IMR-90 (cell line): Measurements from ENCODE around the gene MCTP2. TPM values are rescaled to one million over a fixed set of nuclear protein-coding genes. Genes with fewer than 3 reads are reported as not detected.

Experiments
- ATAC-seq: fragments of 200-7000 bp; cut with Tn5 transposase; 2 replicates; pipeline ENCODE4 v1.9.1; 2020; ENCODE audit warnings: low read depth, mild to moderate bottlenecking, moderate library complexity
- BruUV-seq: library from RNA; stranded (reverse); fragments of 400-500 nt; replicated peaks from 2 replicates; lab custom pipeline; 2021; lab: Mats Ljungman, UMichigan
- CTCF ChIA-PET: fragments of 300-600 bp; formaldehyde crosslinking; extraction: SDS; loops from one replicate; lab custom pipeline; 2021; ENCODE audit warnings: antibody characterized with exemption; lab: Yijun Ruan, JAX
- POLR2A ChIA-PET: fragments of 300-600 bp; sonication (Branson Sonifier 250); formaldehyde crosslinking; loops from one replicate; lab custom pipeline; 2022; ENCODE audit warnings: antibody characterized with exemption; ENCODE audit not compliant: unreplicated experiment; lab: Charles Lee
- DNase-seq: peaks from one replicate; pipeline ENCODE4 v3.0.0; 2013
- H2AFZ ChIP-seq: replicated peaks from 2 replicates; pipeline ENCODE3; 2013; ENCODE audit warnings: low read length, mild to moderate bottlenecking; ENCODE audit not compliant: poor library complexity
- H2AK5ac ChIP-seq: 2 replicates; pipeline ENCODE4 v1.6.1; 2013; ENCODE audit warnings: low read depth, low read length, inconsistent platforms
- H2AK9ac ChIP-seq: replicated peaks from 2 replicates; pipeline ENCODE3; 2013; ENCODE audit warnings: mild to moderate bottlenecking, low read depth, low read length, moderate library complexity; ENCODE audit not compliant: poor library complexity
- H2BK120ac ChIP-seq: 2 replicates; pipeline ENCODE4 v1.6.1; 2013; ENCODE audit warnings: low read depth, low read length, inconsistent platforms
- H2BK15ac ChIP-seq: 3 replicates; pipeline ENCODE4 v1.6.1; 2013; ENCODE audit warnings: low read depth, low read length, inconsistent platforms
- H2BK20ac ChIP-seq: 2 replicates; pipeline ENCODE4 v1.6.1; 2013; ENCODE audit warnings: low read depth, mild to moderate bottlenecking, inconsistent platforms, low read length, moderate library complexity
- H2BK5ac ChIP-seq: 2 replicates; pipeline ENCODE4 v1.6.1; 2013; ENCODE audit warnings: mild to moderate bottlenecking, low read depth, low read length, inconsistent platforms; ENCODE audit not compliant: poor library complexity, severe bottlenecking
- H3K14ac ChIP-seq: replicated peaks from 2 replicates; pipeline ENCODE4 v1.6.1; 2013; ENCODE audit warnings: low read depth, low read length, inconsistent platforms
- H3K18ac ChIP-seq: 2 replicates; pipeline ENCODE4 v1.6.1; 2013; ENCODE audit warnings: low read depth, low read length, control low read depth
- H3K23ac ChIP-seq: 2 replicates; pipeline ENCODE4 v1.6.1; 2013; ENCODE audit warnings: low read depth, low read length, inconsistent platforms
- H3K27ac ChIP-seq: 2 replicates; pipeline ENCODE4 v1.5.1; 2013; ENCODE audit warnings: mild to moderate bottlenecking, control low read depth, low read length; ENCODE audit not compliant: insufficient read depth
- H3K27me3 ChIP-seq: 2 replicates; pipeline ENCODE4 v1.6.1; 2013; ENCODE audit warnings: low read length; ENCODE audit not compliant: control insufficient read depth, insufficient read depth
- H3K36me3 ChIP-seq: 2 replicates; pipeline ENCODE4 v1.6.1; 2013; ENCODE audit warnings: low read length, mixed read lengths; ENCODE audit not compliant: control insufficient read depth, insufficient read depth
- H3K4ac ChIP-seq: 2 replicates; pipeline ENCODE4 v1.6.1; 2013; ENCODE audit warnings: low read depth, low read length, inconsistent platforms
- H3K4me1 ChIP-seq: 2 replicates; pipeline ENCODE4 v1.6.1; 2013; ENCODE audit warnings: low read length, mixed read lengths; ENCODE audit not compliant: control insufficient read depth, insufficient read depth
- H3K4me2 ChIP-seq: 2 replicates; pipeline ENCODE4 v1.6.1; 2013; ENCODE audit warnings: low read depth, mild to moderate bottlenecking, control low read depth, low read length, moderate library complexity
- H3K4me3 ChIP-seq: 2 replicates; pipeline ENCODE4 v1.5.1; 2013; ENCODE audit warnings: low read depth, mild to moderate bottlenecking, control low read depth, low read length, moderate library complexity; ENCODE audit not compliant: insufficient read depth
- H3K56ac ChIP-seq: 2 replicates; pipeline ENCODE4 v1.6.1; 2013; ENCODE audit warnings: low read length, inconsistent platforms; ENCODE audit not compliant: insufficient read depth; ENCODE audit errors: extremely low read depth
- H3K79me1 ChIP-seq, 2 experiments: 2 replicates each; pipeline ENCODE4 v1.6.1; 2013; ENCODE audit warnings: low read length in 2 of 2, inconsistent platforms in 1 of 2, low read depth in 1 of 2
- H3K9ac ChIP-seq: 2 replicates; pipeline ENCODE4 v1.6.1; 2013; ENCODE audit warnings: low read depth, low read length, control low read depth
- H3K9me1 ChIP-seq: 2 replicates; pipeline ENCODE4 v1.6.1; 2013; ENCODE audit warnings: low read length, inconsistent platforms; ENCODE audit not compliant: insufficient read depth
- H3K9me3 ChIP-seq: 2 replicates; pipeline ENCODE4 v1.6.1; 2013; ENCODE audit warnings: low read length; ENCODE audit not compliant: control insufficient read depth, insufficient read depth
- H4K20me1 ChIP-seq: 2 replicates; pipeline ENCODE4 v1.6.1; 2013; ENCODE audit warnings: low read length, inconsistent platforms; ENCODE audit not compliant: insufficient read depth
- H4K5ac ChIP-seq: 2 replicates; pipeline ENCODE4 v1.6.1; 2013; ENCODE audit warnings: mild to moderate bottlenecking, low read depth, low read length, control low read depth
- H4K8ac ChIP-seq, 2 experiments: 2 replicates each; pipeline ENCODE4 v1.6.1; 2013; ENCODE audit warnings: low read depth in 2 of 2, low read length in 2 of 2, control low read depth in 1 of 2, inconsistent platforms in 1 of 2
- H4K91ac ChIP-seq: 2 replicates; pipeline ENCODE4 v1.6.1; 2013; ENCODE audit warnings: low read depth, low read length, inconsistent platforms; ENCODE audit not compliant: insufficient read depth
- MAFK ChIP-seq: IDR thresholded peaks from 2 replicates; pipeline ENCODE4 v1.6.1; 2012; ENCODE audit warnings: low read depth, low read length, improper control_type of control experiment
- MXI1 ChIP-seq: IDR thresholded peaks from 2 replicates; pipeline ENCODE4 v1.6.1; 2012; ENCODE audit warnings: low read depth, mild to moderate bottlenecking, low read length, moderate library complexity, borderline replicate concordance
- POLR2A ChIP-seq: IDR thresholded peaks from 2 replicates; pipeline ENCODE4 v1.6.1; 2012; ENCODE audit warnings: mild to moderate bottlenecking, low read depth, low read length
- RCOR1 ChIP-seq: IDR thresholded peaks from 2 replicates; pipeline ENCODE4 v1.6.1; 2012; ENCODE audit warnings: mild to moderate bottlenecking, low read length, improper control_type of control experiment; ENCODE audit not compliant: insufficient replicate concordance
- RFX5 ChIP-seq: IDR thresholded peaks from 2 replicates; pipeline ENCODE4 v1.8.0; 2012; ENCODE audit warnings: low read depth, mild to moderate bottlenecking, low read length, moderate library complexity
- SMC3 ChIP-seq: fragments of 150-350 bp; IDR thresholded peaks from 2 replicates; pipeline ENCODE4 v1.6.1; 2016; ENCODE audit warnings: low read depth, mild to moderate bottlenecking, antibody characterized with exemption, low read length, moderate library complexity
- WGBS, 2 experiments: methylation state at CpG; one replicate each; pipeline versions ENCODE4 v1.1.5 to v1.1.7; 2013; ENCODE audit warnings: missing lambda C conversion rate in 2 of 2; ENCODE audit not compliant: insufficient read length in 1 of 2; ENCODE audit errors: extremely low coverage in 2 of 2; 5-methylcytosine and 5-hydroxymethylcytosine counted together
- dilution Hi-C: fragments of 300-500 bp; cut with HindIII; formaldehyde crosslinking; loops from one replicate; pipeline ENCODE4 v1.14.3; 2018; ENCODE audit warnings: low sequenced_read_pairs; ENCODE audit not compliant: unreplicated experiment
- in situ Hi-C: fragments of 300-500 bp; cut with MboI; formaldehyde crosslinking; loops from 3 replicates; pipeline ENCODE4 v1.14.3; 2019; ENCODE audit warnings: low sequenced_read_pairs, inconsistent platforms, mixed read lengths
- intact Hi-C: fragments of 100-400 bp; cut with micrococcal nuclease; formaldehyde crosslinking; loops from 2 replicates; pipeline ENCODE4 v1.10.0; 2022
- polyA plus RNA-seq, 3 experiments: library from polyadenylated mRNA; depleted of rRNA; stranded (reverse); fragments of >200 nt; gene quantifications; 2 replicates each; pipeline ENCODE4 v1.2.3, GENCODE V29; 2012; ENCODE audit warnings: low replicate concordance in 1 of 3
- total RNA-seq: library from RNA; depleted of rRNA; stranded (reverse); fragments of >200 nt; gene quantifications from 2 replicates; pipeline ENCODE4 v1.2.3, GENCODE V29; 2012
- TF ChIP-seq, protein P1 (sequence below): fragments of 150-350 bp; IDR thresholded peaks from 2 replicates; pipeline ENCODE4 v1.6.1; 2016; ENCODE audit warnings: low read depth, mild to moderate bottlenecking, low read length, moderate library complexity, borderline replicate concordance
- TF ChIP-seq, protein P2 (sequence below): fragments of 150-350 bp; IDR thresholded peaks from 2 replicates; pipeline ENCODE4 v1.6.1; 2017; ENCODE audit warnings: mild to moderate bottlenecking, antibody characterized with exemption, low read length, low read depth
- TF ChIP-seq, protein P3 (sequence below): conservative IDR thresholded peaks from 2 replicates; pipeline ENCODE4 v1.5.1; 2012; ENCODE audit warnings: mild to moderate bottlenecking, low read depth, low read length, improper control_type of control experiment

MCTP2 gene
- total and polyA plus RNA-seq, 2 of the 4 experiments (the other 2 are of a cell fraction): 5.1 to 9.9 TPM

DNA sequence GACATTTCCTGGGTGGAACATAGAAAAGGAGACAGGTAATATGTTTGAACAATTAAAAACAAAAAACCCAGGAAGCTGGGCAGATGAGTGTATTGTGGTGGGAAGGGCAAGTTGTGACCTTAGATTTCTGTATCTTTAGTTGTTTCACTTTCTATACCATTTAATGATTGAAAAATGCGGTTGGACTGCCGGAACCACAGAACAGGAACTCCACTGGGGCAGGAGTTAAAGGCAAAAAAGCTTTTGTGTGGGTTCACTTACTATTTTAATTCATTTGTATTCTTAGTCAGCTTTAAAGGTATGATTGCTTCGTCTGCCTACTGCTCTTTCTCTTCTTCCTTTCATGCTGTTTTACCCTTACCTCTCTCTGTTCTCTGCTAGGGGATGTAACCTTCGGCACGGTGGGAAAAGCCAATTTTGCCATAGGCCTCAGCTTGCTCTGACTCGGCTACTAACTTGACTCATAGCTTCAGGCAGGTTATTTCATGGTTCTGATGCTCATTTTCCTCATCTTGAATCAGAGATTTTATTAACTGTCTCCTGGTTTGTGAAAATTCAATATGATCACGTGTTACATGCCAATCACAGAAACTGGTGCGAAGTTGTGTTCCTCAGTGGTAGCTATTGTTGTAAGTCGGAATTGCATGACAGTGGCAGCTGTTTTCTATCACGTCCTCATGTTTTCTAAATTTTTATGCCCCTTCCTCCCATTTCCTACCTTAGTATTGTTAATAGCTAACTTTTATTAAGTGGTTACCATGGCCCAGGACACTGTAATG lies 1.6 kb upstream of the MCTP2 start:
- Histone ChIP-seq H4K91ac (peak overlapping the region; percentile 46), H3K14ac (0 out of 2 replicates have a peak overlapping the region, but pooled peaks have one; percentile 45), H3K27ac (no peak overlapping the region), H2BK15ac (peak overlapping the region; percentile 74; the same call in 2 of the 3 replicates), H3K23ac (peak overlapping the region; percentile 45; the same call in 1 of the 2 replicates), H3K4me2 (no peak overlapping the region), H3K4me3 (no peak overlapping the region), H2AK5ac (peak overlapping the region; percentile 67), H2BK120ac (peak overlapping the region; percentile 69; the same call in 1 of the 2 replicates), H3K9me3 (no peaks in the 10 kb centered on the region), H3K18ac (peak overlapping the region; percentile 12; the same call in 1 of the 2 replicates), H3K27me3 (no peaks in the 10 kb centered on the region), H3K4ac (peak overlapping the region; percentile 50), H3K9ac (no peak overlapping the region), H3K36me3 (no peaks in the 10 kb centered on the region), H3K4me1 (peaks cover 6% of the 10 kb centered on the region), H2BK5ac (no peak overlapping the region), H2AFZ (no peak overlapping the region), H3K9me1 (no peaks in the 10 kb centered on the region), H4K8ac (peak overlapping the region; percentile 45 to 70; a peak in 3 of 4 replicates), H2BK20ac (peak overlapping the region; percentile 55; the same call in 1 of the 2 replicates), H3K79me1 (peaks cover 0 to 13% of the 10 kb centered on the region in 2 experiments), H4K20me1 (no peaks in the 10 kb centered on the region), H4K5ac (peak overlapping the region; percentile 3; the same call in 1 of the 2 replicates), H3K56ac (no peak overlapping the region; the same call in 1 of the 2 replicates), H2AK9ac (peak overlapping the region; percentile 5)
- dilution Hi-C loops: no loop called here
- POLR2A ChIA-PET: interaction anchor here (0.6 kb wide), 1 partner anchor 55 kb away, joined by 3 read pairs; no protein-coding TSS in a partner anchor
- WGBS, 2 experiments: no CpG with 5 or more reads among the region's 10 CpGs
- intact Hi-C loops: loop anchor here (5.0 kb wide), 1 partner anchor 62 kb away; no protein-coding TSS in a partner anchor
- no peak for DNase-seq
- in situ Hi-C loops: no loop called here
- ATAC-seq: no peak
- no TSS peak for BruUV-seq
- TF ChIP-seq MXI1 (no peak), RCOR1 (no peak), MAFK (no peak), SMC3 (no peak), RFX5 (no peak), POLR2A (no peak)
- TF ChIP-seq, protein P1, sequence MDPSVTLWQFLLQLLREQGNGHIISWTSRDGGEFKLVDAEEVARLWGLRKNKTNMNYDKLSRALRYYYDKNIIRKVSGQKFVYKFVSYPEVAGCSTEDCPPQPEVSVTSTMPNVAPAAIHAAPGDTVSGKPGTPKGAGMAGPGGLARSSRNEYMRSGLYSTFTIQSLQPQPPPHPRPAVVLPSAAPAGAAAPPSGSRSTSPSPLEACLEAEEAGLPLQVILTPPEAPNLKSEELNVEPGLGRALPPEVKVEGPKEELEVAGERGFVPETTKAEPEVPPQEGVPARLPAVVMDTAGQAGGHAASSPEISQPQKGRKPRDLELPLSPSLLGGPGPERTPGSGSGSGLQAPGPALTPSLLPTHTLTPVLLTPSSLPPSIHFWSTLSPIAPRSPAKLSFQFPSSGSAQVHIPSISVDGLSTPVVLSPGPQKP: no peak
- TF ChIP-seq, protein P2, sequence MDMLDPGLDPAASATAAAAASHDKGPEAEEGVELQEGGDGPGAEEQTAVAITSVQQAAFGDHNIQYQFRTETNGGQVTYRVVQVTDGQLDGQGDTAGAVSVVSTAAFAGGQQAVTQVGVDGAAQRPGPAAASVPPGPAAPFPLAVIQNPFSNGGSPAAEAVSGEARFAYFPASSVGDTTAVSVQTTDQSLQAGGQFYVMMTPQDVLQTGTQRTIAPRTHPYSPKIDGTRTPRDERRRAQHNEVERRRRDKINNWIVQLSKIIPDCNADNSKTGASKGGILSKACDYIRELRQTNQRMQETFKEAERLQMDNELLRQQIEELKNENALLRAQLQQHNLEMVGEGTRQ: no peak
- TF ChIP-seq, protein P3, sequence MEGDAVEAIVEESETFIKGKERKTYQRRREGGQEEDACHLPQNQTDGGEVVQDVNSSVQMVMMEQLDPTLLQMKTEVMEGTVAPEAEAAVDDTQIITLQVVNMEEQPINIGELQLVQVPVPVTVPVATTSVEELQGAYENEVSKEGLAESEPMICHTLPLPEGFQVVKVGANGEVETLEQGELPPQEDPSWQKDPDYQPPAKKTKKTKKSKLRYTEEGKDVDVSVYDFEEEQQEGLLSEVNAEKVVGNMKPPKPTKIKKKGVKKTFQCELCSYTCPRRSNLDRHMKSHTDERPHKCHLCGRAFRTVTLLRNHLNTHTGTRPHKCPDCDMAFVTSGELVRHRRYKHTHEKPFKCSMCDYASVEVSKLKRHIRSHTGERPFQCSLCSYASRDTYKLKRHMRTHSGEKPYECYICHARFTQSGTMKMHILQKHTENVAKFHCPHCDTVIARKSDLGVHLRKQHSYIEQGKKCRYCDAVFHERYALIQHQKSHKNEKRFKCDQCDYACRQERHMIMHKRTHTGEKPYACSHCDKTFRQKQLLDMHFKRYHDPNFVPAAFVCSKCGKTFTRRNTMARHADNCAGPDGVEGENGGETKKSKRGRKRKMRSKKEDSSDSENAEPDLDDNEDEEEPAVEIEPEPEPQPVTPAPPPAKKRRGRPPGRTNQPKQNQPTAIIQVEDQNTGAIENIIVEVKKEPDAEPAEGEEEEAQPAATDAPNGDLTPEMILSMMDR: no peak
- CTCF ChIA-PET: interaction anchor here (1.5 kb wide), 2 partner anchors 9 to 94 kb away, joined by 3 read pairs; no protein-coding TSS in a partner anchor
